ENCODE results near the gene CROCC2.

CROCC2 gene

DNA sequence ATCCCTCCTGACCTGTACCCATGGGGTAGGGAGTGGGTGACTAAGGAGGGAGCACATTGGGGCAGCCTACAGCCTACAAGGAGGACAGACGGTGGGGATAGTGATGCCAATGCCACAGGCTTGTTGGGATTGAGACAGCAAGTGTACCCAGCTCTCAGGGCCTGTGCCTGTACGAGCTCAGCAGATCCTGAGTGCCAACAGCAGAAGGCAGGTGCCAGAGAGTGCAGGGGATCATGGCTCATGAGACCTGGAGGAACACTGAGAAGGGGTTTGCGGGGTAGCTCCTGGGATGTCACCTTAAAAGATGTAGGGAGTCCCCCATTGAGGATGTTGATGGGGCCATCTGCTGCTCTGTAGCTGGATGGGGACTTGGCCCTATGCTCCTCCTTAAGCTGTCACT lies 82.0 kb downstream of the CROCC2 start:
- DNase-seq (ENCODE audit: low read depth) = no peak

DNA sequence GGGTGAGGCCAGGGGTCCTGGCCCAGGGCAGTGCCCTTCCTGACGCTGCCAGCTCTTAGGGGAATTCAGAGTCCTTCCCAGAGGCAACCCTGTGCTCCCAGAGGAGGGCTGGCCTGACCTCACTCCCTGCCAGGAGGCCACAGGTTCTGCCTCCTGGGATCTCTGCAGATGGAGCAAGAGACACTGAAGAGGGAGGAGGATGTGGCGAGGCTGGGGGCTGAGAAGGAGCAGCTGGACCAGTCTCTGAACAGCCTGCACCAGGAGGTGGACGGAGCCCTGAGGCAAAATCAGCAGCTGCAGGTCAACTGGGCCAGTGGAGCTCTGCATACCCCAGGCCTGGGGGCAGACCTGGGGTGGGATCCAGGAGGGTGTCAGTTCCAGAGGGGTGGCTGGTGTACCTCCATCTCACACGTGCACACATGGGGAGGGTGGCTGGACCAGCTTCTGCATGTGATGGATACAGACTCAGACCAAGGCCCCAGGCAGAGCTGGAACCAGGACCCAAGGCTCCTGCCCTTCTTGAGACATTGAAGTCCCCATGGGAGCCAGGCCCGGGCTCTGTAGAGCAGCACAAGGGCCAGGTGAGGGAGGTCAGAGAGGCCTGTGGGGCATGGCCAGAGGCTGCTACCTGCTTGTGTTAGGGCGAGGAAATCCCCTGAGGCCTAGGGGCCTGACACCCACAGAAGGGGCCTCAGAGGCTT lies 82.6 kb downstream of the CROCC2 start:
- DNase-seq (ENCODE audit: low read depth) = no peak

DNA sequence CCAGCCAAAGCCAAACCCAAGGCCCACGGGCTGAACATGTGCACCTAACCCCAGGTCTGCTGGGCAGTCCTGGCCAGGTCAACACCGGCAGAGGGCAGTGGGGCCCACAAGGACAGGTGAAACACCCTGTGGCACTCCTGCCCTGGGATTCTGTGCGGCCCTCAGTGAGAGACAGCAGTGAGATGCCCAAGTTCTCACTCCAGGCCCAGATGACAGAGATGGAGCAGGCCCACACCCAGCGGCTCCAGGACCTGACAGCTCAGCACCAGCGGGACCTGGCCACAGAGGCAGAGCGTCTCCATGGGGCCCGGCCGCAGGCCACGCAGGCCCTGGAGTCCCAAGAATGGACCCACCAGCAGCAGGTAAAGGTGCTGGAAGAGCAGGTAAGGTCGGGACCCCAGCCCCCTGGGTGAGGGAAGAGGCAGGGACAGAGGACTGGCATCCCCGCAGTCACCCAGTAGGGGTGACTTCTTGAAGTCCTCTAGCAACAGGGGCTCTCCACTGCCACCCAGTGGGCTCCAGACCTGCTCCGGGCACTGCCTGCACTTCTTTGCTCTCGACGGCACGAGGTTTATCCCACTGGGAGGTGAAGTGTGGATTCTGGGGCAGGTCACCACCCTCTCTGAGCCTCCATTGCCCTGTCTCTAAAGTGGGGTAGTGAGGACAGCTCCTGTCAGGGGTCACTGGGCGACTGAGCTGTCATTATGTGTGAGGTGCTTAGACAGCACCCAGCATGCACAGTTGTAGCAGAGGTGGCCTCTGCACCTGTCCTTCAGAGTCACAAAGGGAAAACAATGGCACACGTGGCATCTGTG lies 83.5 kb downstream of the CROCC2 start:
- no peak for DNase-seq (ENCODE audit: low read depth)

GRCh38 chr2:240990266-240990529 lies 84.1 kb downstream of the CROCC2 start:
- DNase-seq (ENCODE audit: low read depth) = no peak

- DNase-seq (ENCODE audit: low read depth) = no peak
These were observed 84.7 kb downstream of the CROCC2 start for GRCh38 chr2:240990726-240991377.

DNA sequence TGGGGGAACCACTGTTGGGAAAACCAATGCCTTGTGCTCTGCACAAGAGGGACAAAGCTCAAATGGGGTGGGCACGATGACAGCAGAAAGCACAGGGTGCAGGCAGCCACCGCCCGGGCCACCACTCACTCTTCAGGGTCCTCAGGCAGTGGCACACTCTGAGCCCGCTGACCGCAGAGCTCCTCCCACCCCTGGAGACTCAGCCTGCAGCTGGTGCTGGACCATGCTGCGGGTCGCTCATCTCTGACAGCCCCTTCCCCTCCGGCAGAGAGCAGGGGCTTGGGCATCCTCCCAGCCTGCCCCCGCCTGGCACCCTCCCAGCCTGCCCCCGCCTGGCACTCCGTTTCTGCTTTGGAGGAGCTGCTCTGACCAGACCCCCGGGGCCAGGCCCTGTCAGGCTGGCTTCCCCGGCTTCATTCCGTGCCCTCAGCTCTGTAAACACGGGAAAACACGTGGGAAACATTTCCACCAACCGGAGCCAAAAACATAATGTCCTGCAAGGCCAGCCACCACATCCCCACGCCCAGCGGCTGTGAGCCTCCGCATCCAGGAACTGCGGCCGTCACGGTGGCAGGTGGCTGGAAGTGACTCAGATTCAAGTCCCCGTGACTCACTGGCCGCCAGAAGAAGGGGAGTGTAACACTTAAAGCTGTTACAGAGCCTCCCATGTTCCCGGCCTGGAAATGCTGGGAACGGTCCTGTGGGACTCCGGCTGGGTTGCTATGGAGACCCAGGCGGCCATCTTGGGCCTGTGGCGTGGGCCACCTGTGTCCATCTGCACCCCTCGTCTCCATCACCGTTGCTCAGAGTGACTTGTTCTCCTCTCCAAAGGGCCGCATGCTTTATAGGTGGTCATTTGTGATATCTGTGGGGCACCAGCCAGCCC lies 85.5 kb downstream of the CROCC2 start:
- peak; percentile 81 for DNase-seq (ENCODE audit: low read depth)

DNA sequence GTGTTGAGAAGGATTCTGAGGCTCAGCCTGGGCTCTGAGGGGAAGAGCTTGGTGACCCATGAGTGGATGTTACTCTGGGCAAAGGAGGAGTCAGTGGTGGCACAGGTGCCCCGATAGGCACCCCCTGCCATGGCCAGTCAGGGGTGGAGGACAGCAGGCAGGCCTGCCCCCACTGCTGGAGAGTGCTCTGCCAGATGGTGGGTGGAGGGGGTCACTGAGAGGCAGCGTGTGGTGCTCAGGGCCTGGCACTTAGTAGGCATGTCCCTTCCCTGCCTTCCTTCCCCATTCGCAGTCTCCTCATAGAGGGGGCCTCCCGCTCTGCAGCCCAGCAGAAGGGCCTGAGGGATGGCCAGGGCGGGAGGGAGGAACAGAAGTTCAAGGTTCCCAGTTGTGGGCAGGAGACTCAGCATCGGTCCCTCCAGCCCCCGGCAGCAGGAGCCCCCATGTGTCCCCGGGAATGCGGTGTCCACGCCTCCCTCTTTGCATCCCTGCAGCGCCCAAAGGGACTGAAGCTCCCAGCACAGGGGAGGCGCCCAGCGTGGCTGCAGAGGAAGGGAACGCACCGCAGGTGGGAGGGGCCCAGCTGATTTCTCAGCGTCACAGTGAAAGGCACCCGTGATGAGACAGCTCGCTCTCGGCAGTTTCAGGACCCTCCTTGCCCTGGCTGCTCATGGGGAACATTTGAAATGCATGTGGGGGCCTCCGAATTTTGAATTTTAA lies 86.6 kb downstream of the CROCC2 start:
- no peak for DNase-seq (ENCODE audit: low read depth)

- DNase-seq (ENCODE audit: low read depth) = no peak
These were observed 87.5 kb downstream of the CROCC2 start for GRCh38 chr2:240993446-240994170.

DNA sequence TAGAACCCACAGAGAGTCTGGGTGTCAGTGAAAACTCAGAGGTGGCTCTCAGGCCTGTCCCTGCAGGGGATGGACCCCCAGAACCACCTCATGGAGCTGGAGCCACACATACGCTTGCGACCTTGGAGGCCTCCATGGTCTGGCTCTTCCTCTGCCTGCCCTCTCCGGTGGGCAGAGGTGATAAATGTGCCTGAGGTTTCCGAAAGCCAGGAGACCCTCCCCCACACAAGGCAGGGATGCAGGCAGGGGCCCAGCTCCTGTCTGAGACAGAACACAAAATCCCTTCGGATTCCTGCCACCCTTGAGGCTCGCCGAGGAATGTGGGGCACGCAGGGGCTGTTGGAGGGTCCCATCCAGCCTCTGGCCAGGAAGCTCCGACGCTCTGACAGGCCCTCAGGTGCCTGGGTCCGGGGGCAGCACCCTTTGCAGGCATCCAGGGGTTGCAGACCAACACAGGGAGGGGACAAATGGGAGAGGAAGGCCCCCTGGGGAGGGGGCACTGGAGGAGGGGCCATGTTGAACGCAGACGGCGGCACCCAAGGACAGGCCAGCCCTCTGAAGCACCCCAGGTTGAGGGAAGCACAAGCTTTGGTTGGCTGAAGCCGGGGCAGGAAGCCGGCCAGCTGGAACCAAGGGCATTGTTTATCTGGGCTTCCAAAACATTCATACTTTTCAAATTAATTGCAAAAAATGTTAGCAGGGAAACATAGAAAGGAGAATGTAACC lies 88.2 kb downstream of the CROCC2 start:
- DNase-seq (ENCODE audit: low read depth) = no peak

DNA sequence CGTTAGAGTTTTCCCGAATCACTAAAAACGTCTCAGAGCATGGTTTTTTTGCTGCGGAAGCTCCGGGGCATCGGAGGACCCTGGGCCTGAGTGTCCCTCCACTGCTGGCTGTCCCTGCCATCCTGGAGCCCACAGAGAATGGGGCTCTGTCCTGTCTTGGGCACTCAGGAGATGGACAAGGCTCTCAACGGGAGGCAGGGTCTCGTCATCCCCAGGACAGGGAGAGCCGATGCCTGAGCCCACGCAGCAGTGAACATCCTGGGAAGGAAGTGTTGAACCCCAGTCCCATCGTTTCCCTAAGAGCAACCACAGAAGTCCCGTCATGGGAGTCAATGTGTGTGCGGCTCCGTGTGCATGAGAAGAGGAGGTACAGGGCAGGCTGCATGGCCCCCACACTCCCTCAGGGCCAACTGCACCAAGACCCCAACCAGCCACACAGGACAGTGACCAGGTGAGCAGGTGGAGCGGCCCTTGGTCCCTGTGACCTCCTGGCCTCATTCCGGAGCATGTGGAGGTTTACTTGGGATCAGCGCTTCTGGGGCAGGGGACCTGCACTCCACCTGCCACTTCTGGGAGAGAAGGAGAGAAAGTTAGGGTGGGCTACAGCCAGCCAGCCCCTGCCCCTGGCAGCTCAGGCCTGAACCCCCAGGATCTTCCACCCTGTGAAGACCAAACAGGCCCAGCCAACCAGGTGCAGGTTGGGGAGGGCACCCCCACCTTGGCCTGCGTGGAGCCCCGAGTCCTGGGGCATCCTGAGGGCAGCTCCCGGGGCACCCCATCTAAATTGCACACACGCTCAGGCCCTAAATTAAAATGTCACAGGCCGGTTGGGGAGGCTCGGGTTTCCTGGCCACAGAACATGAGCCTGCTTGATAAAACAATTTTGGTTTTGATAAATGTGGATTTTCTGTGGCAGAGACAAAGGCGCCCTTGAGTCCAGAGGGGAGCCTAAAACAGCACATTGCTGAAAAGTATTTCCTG lies 89.2 kb downstream of the CROCC2 start:
- no peak for DNase-seq (ENCODE audit: low read depth)

GRCh38 chr2:240996161-240996833 lies 90.2 kb downstream of the CROCC2 start:
- no peak for DNase-seq (ENCODE audit: low read depth)

DNA sequence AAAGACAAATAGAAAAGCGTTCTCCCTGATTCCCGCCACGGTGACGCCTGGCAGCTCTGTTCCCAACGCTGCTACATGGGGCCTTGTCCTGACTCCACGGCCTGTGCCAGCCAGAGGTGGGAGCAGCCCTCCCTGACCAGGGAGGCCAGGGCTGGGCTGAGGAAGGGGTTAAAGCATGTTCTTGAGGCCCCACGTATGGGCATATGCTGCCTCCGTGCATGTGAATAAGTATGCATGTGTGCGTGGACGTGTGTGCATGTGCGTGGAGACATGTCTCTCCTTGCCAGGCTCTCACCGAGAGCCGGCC lies 90.7 kb downstream of the CROCC2 start:
- DNase-seq (ENCODE audit: low read depth) = no peak

DNA sequence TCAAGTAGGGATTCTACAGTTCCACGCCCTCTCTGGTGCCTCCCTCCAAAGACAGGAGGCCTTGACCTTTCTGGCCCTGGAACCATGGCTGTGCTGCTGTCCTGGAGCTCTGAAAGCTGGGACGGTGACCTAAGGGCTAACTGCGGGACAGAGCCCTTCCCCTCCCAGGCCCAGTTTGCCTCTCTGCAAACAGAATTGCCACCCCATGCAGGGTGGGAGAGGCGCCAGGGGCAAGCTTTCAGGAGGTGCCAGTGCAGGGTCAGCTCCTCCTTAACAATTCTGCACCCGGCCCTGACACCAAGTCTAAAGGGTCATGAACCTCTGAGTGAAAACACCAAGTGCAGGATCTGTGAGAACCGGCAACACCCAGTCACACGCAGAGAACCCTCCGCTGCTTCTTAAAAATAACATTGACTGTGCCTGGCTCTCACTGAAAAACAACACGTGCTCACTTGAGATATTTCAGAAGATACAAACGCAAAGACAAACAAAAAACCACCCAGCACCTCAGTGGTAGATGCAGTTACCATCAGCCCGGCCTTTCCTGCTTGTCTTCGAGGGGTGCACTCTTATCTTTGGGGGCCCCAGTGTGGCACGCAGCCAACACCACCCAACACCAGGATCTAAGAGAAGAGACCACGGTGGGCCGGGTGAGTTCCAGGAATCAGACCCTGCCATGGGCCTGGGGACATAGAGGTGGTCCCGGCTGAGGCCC lies 91.2 kb downstream of the CROCC2 start:
- DNase-seq (ENCODE audit: low read depth) = no peak

DNA sequence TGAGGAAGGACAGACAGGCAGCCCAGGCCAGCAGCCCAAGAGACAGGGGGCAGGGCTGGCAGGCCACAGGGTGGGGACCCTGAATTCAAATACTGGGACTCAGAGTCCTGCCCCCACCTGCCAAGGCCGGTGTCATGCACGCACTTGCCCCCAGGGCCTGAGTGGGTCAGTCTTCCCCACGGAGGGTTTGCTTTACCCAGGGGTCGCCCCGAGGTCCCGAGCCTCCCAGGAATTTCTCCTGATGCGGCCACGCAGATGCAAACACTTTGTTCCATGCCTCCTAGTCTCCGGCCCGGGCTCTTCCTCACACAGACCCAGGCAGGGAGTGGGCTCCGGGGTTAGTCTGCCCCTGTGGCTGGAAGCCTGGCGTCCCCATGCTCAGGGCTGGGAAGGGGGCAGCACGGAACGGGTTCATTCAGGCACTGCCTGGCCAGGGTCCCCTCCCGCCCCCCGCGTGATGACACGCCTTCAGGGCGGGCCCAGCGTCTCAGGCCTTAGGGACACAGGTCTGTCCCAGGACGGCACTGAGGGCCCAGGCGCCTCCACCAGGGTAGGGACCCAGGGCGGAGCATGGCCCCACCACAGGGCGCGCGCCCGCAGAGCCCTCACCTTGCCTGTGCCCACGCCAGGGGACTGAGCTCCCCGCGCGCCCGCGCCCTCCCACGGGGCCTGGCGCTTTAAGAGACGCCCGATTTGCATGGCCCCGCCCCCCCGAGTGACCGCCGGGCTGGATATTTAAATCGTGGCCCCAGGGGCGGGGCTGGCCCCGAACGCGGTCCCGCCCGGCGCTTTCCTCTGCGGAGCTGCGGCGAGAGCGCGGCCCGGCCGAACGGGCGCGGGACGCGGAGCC lies 91.9 kb downstream of the CROCC2 start, which contains the start of gene SNED1:
TSS of gene SNED1 (plus strand) at position 763 of the 850 bp plus-strand sequence. CDS start 220 bp downstream, outside the sequence.
- no peak for DNase-seq (ENCODE audit: low read depth)

DNA sequence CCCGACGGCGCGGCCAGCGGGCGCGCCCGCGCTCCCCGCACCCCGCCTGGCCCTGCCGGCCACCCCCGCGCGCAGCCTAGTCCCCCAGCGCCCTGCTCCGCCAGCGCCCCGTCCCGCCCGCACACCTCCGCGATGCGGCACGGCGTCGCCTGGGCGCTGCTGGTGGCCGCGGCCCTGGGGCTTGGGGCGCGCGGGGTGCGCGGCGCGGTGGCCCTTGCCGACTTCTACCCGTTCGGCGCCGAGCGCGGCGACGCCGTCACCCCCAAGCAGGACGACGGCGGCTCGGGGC lies 92.5 kb downstream of the CROCC2 start:
- no peak for DNase-seq (ENCODE audit: low read depth)

- DNase-seq (ENCODE audit: low read depth) = no peak
These were observed 93.1 kb downstream of the CROCC2 start for GRCh38 chr2:240998995-240999791.

Data from non-pigmented ciliary epithelial cell (primary cell).